ENCODE measurements around the gene GRAP2. TPM values are rescaled to one million over a fixed set of nuclear protein-coding genes. Genes with fewer than 3 reads are reported as not detected.

Gene GRAP2
- total RNA-seq, 4 donors from 2014 or later = 3.8 to 10.5 (median 4.3) TPM

DNA sequence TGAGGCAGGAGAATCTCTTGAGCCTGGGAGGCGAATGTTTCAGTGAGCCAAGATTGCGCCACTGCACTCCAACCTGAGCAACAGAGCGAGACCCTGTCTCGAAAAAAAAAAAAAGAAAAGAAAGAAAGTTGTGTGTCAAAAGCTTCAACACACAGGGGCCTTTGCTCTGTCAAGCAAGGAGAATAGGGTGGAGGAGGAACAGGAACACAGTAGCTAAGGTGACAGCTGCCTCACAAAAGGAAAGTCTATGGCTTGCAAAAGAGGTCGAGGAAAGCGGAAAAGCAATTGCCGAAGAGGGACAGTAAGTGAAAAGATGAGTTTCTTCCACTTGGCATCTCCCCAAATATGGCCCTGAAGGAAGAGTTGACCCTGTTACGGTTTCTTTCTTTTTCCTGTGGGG lies 32.9 kb downstream of the GRAP2 start:
- H3K27me3 ChIP-seq = no peaks in the 10 kb centered on the region
- H3K36me3 ChIP-seq = no peaks in the 10 kb centered on the region

DNA sequence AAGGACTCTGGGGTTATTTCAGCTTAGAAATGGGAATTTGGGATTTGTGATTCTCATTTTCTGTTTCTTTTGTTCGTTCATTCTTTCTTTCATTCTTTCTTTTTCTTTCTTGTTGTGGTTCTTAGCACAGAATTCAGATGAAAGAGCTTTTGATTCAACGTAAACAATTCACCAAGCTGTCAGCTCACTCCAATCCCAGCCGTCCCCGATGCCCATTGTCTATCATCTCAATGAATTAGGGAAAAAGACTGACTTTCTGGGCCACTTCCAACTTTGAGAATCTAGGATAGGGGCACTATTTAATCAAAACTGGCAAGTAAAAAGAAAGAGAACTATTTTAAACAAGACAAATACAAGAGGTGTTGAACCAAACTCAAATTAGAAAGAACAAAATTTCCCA lies 34.2 kb downstream of the GRAP2 start:
- Histone ChIP-seq H3K4me1 (peaks cover 0 to 4% (median 0%) of the 10 kb centered on the region in 4 donors), H3K9me3 (no peaks in the 10 kb centered on the region), H3K27ac (peak overlapping the region in 1 of 4 donors; percentile 45), H3K4me3 (no peak overlapping the region), H3K27me3 (no peaks in the 10 kb centered on the region), H3K36me3 (no peaks in the 10 kb centered on the region)
- 49% methylated on average over 4 of the region's 4 CpGs for WGBS, 2 donors
- DNase-seq (ENCODE audit: low spot score in 2 of 2) = no peak
- no peak for TF ChIP-seq POLR2A (IDR thresholded peaks at IDR 0.05)
- TF ChIP-seq, protein P1, sequence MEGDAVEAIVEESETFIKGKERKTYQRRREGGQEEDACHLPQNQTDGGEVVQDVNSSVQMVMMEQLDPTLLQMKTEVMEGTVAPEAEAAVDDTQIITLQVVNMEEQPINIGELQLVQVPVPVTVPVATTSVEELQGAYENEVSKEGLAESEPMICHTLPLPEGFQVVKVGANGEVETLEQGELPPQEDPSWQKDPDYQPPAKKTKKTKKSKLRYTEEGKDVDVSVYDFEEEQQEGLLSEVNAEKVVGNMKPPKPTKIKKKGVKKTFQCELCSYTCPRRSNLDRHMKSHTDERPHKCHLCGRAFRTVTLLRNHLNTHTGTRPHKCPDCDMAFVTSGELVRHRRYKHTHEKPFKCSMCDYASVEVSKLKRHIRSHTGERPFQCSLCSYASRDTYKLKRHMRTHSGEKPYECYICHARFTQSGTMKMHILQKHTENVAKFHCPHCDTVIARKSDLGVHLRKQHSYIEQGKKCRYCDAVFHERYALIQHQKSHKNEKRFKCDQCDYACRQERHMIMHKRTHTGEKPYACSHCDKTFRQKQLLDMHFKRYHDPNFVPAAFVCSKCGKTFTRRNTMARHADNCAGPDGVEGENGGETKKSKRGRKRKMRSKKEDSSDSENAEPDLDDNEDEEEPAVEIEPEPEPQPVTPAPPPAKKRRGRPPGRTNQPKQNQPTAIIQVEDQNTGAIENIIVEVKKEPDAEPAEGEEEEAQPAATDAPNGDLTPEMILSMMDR (IDR thresholded peaks at IDR 0.05) = no peak
- TF ChIP-seq EP300 (IDR thresholded peaks at IDR 0.05) = no peak

More for the DNA sequence above, 32.9 kb downstream of the GRAP2 start:
- 90 to 91% methylated on average over 8 of the region's 8 CpGs for WGBS, 2 donors
- TF ChIP-seq EP300 (IDR thresholded peaks at IDR 0.05) = no peak
- TF ChIP-seq, protein P1 (IDR thresholded peaks at IDR 0.05) = no peak
- TF ChIP-seq POLR2A (IDR thresholded peaks at IDR 0.05) = no peak
- Histone ChIP-seq H3K4me1 (peaks cover 0 to 4% (median 0%) of the 10 kb centered on the region in 4 donors), H3K4me3 (no peak overlapping the region), H3K9me3 (no peaks in the 10 kb centered on the region), H3K27ac (no peak overlapping the region)
- no peak for DNase-seq (ENCODE audit: low spot score in 2 of 2)

DNA sequence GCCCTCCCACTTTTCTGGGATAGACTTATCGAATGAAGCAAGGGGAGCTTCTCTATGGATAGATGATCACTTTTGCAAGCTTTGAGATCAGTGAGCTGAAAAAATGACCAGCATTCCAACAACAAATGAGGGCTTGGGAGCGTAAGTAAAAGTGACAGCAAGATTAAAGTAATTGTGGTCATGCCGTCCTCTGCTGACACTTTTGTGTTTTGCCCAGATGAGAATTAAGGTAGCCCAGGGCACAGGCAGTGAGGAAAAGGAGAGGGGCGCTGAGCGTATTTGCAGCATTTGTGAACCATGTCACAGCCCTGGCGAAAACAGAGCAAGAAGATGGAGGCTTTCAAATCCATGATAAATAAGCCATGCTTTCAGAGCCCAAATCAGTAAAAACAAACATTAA lies 34.7 kb downstream of the GRAP2 start:
- Histone ChIP-seq H3K27me3 (no peaks in the 10 kb centered on the region), H3K27ac (peak overlapping the region in 1 of 4 donors; percentile 45), H3K4me3 (no peak overlapping the region), H3K4me1 (peaks cover 0 to 4% (median 0%) of the 10 kb centered on the region in 4 donors), H3K9me3 (no peaks in the 10 kb centered on the region), H3K36me3 (no peaks in the 10 kb centered on the region)
- no peak for DNase-seq (ENCODE audit: low spot score in 2 of 2)
- 64% methylated on average over 6 of the region's 6 CpGs for WGBS, 2 donors
- TF ChIP-seq EP300 (IDR thresholded peaks at IDR 0.05) = no peak
- TF ChIP-seq, protein P1 (IDR thresholded peaks at IDR 0.05) = no peak
- TF ChIP-seq POLR2A (IDR thresholded peaks at IDR 0.05) = no peak

DNA sequence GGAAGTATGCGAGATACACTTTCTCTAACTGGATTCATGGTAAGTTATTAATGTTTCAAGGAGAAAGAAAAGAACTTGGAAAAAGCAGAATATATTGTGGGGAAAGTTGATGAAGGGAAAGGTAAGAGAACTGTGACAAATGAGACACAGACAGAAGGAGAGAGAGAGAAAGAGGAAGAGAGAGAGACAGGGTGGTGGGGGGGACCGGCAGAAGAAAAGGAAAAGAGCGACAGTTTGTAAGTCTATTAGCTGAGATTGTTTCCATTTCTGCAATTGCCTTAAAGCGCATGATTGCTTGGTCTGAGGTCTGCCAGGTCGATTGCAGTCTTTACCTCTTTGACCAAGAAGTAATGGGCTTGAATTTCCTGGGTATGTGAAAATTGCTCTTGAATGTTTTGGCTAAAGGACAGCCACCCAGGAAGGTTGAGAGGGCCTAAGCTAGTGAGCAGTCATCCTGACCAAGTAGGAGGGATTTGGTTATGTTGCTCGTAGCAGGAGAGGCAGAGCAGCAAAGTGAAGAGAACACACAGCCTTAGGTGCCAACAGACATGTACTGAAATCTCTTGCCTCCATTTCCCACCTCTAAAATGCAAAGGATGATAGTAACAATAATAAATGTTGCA lies 35.8 kb downstream of the GRAP2 start:
- no peak for TF ChIP-seq POLR2A (IDR thresholded peaks at IDR 0.05)
- DNase-seq (ENCODE audit: low spot score in 2 of 2) = no peak
- Histone ChIP-seq H3K36me3 (no peaks in the 10 kb centered on the region), H3K4me1 (peaks cover 0 to 4% (median 0%) of the 10 kb centered on the region in 4 donors), H3K4me3 (no peak overlapping the region), H3K27ac (no peak overlapping the region), H3K9me3 (no peaks in the 10 kb centered on the region), H3K27me3 (no peaks in the 10 kb centered on the region)
- WGBS, 2 donors = 73 to 76% methylated on average over 6 of the region's 6 CpGs

DNA sequence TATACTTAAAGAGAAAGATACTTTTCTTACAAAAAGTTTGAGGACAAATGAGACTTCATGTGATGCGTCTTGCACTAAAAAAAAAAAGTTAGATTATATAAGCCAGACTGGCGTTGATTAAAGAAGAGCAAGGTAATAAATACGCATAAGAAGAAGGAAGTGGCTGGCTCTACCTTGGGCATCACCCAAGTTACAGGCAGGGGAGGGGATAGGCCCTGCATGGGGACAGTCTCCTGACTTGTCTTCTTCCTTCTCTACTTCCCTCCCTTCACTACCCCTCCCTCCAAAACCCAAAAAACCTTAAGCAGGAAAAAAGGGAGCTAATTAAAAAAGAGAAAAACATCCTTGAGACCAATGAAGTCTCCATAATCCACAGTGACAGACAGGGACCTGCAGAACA lies 37.0 kb downstream of the GRAP2 start:
- Histone ChIP-seq H3K4me3 (no peak overlapping the region), H3K36me3 (no peaks in the 10 kb centered on the region), H3K9me3 (no peaks in the 10 kb centered on the region), H3K27ac (no peak overlapping the region), H3K4me1 (peaks cover 0 to 4% (median 0%) of the 10 kb centered on the region in 4 donors), H3K27me3 (no peaks in the 10 kb centered on the region)
- WGBS, 2 donors = 84 to 90% methylated on average over 3 of the region's 3 CpGs
- no peak for DNase-seq (ENCODE audit: low spot score in 2 of 2)
- TF ChIP-seq, protein P1 (IDR thresholded peaks at IDR 0.05) = no peak
- no peak for TF ChIP-seq EP300 (IDR thresholded peaks at IDR 0.05)
- TF ChIP-seq POLR2A (IDR thresholded peaks at IDR 0.05) = no peak
